ENCODE measurements around the gene CLDN16. TPM values are rescaled to one million over a fixed set of nuclear protein-coding genes. Genes with fewer than 3 reads are reported as not detected.

Gene CLDN16, protein sequence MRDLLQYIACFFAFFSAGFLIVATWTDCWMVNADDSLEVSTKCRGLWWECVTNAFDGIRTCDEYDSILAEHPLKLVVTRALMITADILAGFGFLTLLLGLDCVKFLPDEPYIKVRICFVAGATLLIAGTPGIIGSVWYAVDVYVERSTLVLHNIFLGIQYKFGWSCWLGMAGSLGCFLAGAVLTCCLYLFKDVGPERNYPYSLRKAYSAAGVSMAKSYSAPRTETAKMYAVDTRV
- 0.07 to 0.41 TPM in 2 of 5 replicates, not detected in the others for total RNA-seq (2022; extraction: Qiagen RNA extraction; ENCODE audit: low read depth)

DNA sequence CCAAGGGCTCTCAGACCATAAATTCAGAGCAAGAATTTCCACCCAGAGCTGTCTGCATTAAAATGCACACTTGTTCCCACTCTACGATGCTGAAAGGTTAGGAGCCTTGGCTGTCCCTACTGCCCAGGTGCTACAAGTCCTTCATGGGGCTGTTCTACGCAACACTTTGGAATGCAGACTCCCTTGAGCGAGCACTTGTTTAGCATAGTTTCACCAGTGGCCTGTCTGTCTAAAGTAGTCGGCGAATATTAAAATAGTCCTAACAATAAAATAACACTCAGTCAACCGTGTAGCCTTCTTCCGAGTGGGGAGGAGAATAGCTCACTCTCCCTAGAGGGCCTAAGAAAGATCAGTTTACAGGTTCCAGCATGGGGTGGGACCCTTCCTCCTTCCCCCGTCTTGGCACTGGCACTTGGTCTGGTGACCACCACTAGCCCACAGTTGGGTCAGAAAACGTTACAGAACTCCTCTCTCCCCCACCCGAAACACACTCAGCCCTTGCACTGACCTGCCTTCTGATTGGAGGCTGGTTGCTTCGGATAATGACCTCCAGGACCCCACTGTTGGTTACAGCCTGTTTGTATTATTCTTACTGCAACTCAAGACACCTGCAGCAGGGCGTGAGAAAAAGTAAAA lies at the start of gene CLDN16:
CLDN16 (plus strand) TSS at position 586 of the 636 bp plus-strand sequence. CDS start 167 bp downstream, outside the sequence.

DNA sequence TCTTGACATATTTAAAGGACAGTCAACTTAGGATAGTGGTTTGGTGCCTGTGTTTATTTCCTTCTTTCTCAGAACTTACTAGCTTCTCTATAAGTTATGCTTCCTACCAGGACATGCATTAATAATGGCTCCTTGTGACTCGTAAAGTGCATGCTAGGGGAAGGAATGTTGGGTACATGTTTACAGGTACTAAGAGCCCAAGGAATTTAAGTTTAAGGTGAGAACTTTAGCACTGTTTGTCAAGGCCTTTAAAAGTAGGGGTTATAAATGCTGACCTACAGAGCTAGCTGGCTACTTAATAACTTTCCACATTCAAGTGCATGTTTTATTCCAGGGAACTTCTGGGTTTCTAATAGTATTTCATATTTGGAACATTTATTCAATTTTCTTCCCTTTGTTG lies 61.8 kb downstream of the CLDN16 start, which contains the start of gene TMEM207:
TMEM207 (minus strand) TSS at position 101 of the 400 bp plus-strand sequence; CDS start at position 9, 92 bp downstream.

Other genes starting within 250 kb of the CLDN16 start
- 15.7 to 34.1 TPM (median 28.5 TPM) in 5 replicates for gene CLDN1, start 65.7 kb upstream of the CLDN16 start, total RNA-seq (2022; extraction: Qiagen RNA extraction; ENCODE audit: low read depth)
- gene TMEM207, start 61.7 kb downstream of the CLDN16 start, total RNA-seq (2022; extraction: Qiagen RNA extraction; ENCODE audit: low read depth) = not detected in 5 replicates
- gene IL1RAP, start 125.9 kb downstream of the CLDN16 start, total RNA-seq (2022; extraction: Qiagen RNA extraction; ENCODE audit: low read depth) = 5.4 to 7.1 TPM (median 6.8 TPM) in 5 replicates